SK-N-SH treated with all-trans-retinoic acid at 6 μM for 48 hours (cell line): ENCODE data around the gene ETS1.

Source experiments
- ATAC-seq: fragments of 200-7000 bp; cut with Tn5 transposase; 3 replicates; pipeline ENCODE4 v1.9.1; 2020; ENCODE audit warnings: mild to moderate bottlenecking, moderate library complexity
- ARNTL ChIP-seq: fragments of 450-650 bp; formaldehyde crosslinking; IDR thresholded peaks from 2 replicates; pipeline ENCODE4 v1.5.0; 2020; ENCODE audit warnings: low read depth, mild to moderate bottlenecking, moderate library complexity, borderline replicate concordance
- BACH2 ChIP-seq: fragments of 250-450 bp; sonication (Bioruptor Pico); IDR thresholded peaks from 2 replicates; pipeline ENCODE4 v1.9.0; 2021; ENCODE audit warnings: mild to moderate bottlenecking, borderline replicate concordance
- CSDC2 ChIP-seq: fragments of 250-450 bp; sonication (Bioruptor Pico); IDR thresholded peaks from 2 replicates; pipeline ENCODE4 v1.5.0; 2020; ENCODE audit warnings: mild to moderate bottlenecking, moderate library complexity
- GLIS3 ChIP-seq: fragments of 250-450 bp; sonication (Bioruptor Pico); IDR thresholded peaks from 2 replicates; pipeline ENCODE4 v1.5.0; 2020; ENCODE audit warnings: mild to moderate bottlenecking, moderate library complexity
- ISL1 ChIP-seq: fragments of 250-450 bp; sonication (Bioruptor Pico); IDR thresholded peaks from 2 replicates; pipeline ENCODE4 v2.1.2; 2022; ENCODE audit warnings: mild to moderate bottlenecking, moderate library complexity
- PPARA ChIP-seq: fragments of 250-450 bp; sonication (Bioruptor Pico); IDR thresholded peaks from 2 replicates; pipeline ENCODE4 v1.5.0; 2020; ENCODE audit warnings: mild to moderate bottlenecking, borderline replicate concordance
- RARB ChIP-seq: fragments of 250-450 bp; sonication (Bioruptor Pico); IDR thresholded peaks from 2 replicates; pipeline ENCODE4 v1.8.0; 2021; ENCODE audit warnings: mild to moderate bottlenecking, moderate library complexity
- SNAI2 ChIP-seq: fragments of 250-450 bp; sonication (Bioruptor Pico); IDR thresholded peaks from 2 replicates; pipeline ENCODE4 v1.5.0; 2020; ENCODE audit warnings: mild to moderate bottlenecking, moderate library complexity
- TCF4 ChIP-seq: fragments of 250-450 bp; sonication (Bioruptor Pico); IDR thresholded peaks from 2 replicates; pipeline ENCODE4 v1.8.0; 2021; ENCODE audit warnings: mild to moderate bottlenecking, moderate library complexity, borderline replicate concordance
- TOX ChIP-seq: fragments of 250-450 bp; sonication (Bioruptor Pico); IDR thresholded peaks from 2 replicates; pipeline ENCODE4 v1.8.0; 2021; ENCODE audit warnings: mild to moderate bottlenecking, moderate library complexity, borderline replicate concordance
- ZFP3 ChIP-seq: fragments of 250-450 bp; sonication (Bioruptor Pico); IDR thresholded peaks from 2 replicates; pipeline ENCODE4 v1.5.0; 2020; ENCODE audit warnings: mild to moderate bottlenecking, moderate library complexity
- ZFP30 ChIP-seq: fragments of 450-650 bp; formaldehyde crosslinking; IDR thresholded peaks from 2 replicates; pipeline ENCODE4 v1.5.0; 2022; ENCODE audit warnings: mild to moderate bottlenecking, moderate library complexity
- ZNF565 ChIP-seq: fragments of 450-650 bp; formaldehyde crosslinking; conservative IDR thresholded peaks from 2 replicates; pipeline ENCODE4 v1.5.0; 2020; ENCODE audit warnings: low read depth, mild to moderate bottlenecking, moderate library complexity
- ZNF70 ChIP-seq: fragments of 450-650 bp; formaldehyde crosslinking; IDR thresholded peaks from 2 replicates; pipeline ENCODE4 v1.5.0; 2020; ENCODE audit warnings: mild to moderate bottlenecking, moderate library complexity
- TF ChIP-seq, protein P1 (sequence below): fragments of 250-450 bp; sonication (Bioruptor Pico); IDR thresholded peaks from 2 replicates; pipeline ENCODE4 v1.8.0; 2020; ENCODE audit warnings: mild to moderate bottlenecking, moderate library complexity, borderline replicate concordance
- TF ChIP-seq, protein P2 (sequence below): fragments of 250-450 bp; sonication (Bioruptor Pico); IDR thresholded peaks from 2 replicates; pipeline ENCODE4 v1.5.1; 2020; ENCODE audit warnings: low read depth, mild to moderate bottlenecking, moderate library complexity
- TF ChIP-seq, protein P3 (sequence below): fragments of 250-450 bp; sonication (Bioruptor Pico); IDR thresholded peaks from 2 replicates; pipeline ENCODE4 v1.8.0; 2021; ENCODE audit warnings: low read depth, mild to moderate bottlenecking, moderate library complexity, borderline replicate concordance
- TF ChIP-seq, protein P4 (sequence below): fragments of 250-450 bp; sonication (Bioruptor Pico); IDR thresholded peaks from 2 replicates; pipeline ENCODE4 v1.5.0; 2020; ENCODE audit warnings: mild to moderate bottlenecking, moderate library complexity
- TF ChIP-seq, protein P5 (sequence below): fragments of 250-450 bp; sonication (Bioruptor Pico); IDR thresholded peaks from 2 replicates; pipeline ENCODE4 v1.5.1; 2021; ENCODE audit warnings: mild to moderate bottlenecking, moderate library complexity

ETS1 gene

DNA sequence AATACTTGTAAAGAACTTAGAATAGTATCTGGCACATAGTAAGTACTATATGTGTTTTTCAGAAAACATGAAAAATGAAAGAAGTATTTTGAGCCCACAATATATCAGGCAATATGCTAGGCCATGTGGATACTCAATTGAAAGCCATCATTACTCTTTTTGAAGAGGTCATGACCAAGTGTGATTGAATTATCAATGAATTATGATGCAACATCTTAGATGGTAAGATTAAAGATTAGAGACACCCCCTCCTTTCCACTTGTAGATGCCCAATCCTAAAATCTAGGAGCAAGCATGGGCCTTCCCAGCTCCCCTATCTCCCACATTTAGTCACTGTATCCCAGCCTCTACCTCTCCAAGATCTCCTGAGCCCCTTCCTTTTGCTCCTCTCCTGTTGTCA, 154.4 kb downstream of the ETS1 start:
- no peak for TF ChIP-seq SNAI2 (CRISPR knock-in tag)
- no peak for TF ChIP-seq ISL1
- TF ChIP-seq, protein P1, sequence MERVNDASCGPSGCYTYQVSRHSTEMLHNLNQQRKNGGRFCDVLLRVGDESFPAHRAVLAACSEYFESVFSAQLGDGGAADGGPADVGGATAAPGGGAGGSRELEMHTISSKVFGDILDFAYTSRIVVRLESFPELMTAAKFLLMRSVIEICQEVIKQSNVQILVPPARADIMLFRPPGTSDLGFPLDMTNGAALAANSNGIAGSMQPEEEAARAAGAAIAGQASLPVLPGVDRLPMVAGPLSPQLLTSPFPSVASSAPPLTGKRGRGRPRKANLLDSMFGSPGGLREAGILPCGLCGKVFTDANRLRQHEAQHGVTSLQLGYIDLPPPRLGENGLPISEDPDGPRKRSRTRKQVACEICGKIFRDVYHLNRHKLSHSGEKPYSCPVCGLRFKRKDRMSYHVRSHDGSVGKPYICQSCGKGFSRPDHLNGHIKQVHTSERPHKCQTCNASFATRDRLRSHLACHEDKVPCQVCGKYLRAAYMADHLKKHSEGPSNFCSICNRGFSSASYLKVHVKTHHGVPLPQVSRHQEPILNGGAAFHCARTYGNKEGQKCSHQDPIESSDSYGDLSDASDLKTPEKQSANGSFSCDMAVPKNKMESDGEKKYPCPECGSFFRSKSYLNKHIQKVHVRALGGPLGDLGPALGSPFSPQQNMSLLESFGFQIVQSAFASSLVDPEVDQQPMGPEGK, result no peak
- TF ChIP-seq BACH2 (CRISPR knock-in tag), result no peak
- ATAC-seq, result no peak

DNA sequence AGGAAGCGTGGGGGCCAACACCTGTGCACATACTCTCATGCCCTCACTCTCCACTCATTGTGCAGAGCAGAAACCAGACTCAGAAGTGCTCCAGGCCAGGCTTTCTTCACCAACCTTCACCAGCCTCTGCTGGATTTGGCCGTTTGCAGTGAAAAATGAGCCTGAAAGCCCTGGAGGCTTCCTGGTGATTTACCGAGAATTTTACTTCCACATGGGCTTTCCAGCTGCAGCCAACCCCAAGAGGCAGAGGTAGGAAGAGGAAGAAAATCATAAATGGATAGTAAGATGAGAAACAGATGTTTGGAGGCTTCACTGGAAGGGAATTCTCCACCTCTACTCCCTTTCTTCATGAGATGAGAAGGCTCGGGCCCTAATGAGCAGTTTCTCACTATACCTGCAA, 155.4 kb downstream of the ETS1 start:
- TF ChIP-seq TCF4 (CRISPR knock-in tag) (no peak), ISL1 (no peak)
- no peak for ATAC-seq

DNA sequence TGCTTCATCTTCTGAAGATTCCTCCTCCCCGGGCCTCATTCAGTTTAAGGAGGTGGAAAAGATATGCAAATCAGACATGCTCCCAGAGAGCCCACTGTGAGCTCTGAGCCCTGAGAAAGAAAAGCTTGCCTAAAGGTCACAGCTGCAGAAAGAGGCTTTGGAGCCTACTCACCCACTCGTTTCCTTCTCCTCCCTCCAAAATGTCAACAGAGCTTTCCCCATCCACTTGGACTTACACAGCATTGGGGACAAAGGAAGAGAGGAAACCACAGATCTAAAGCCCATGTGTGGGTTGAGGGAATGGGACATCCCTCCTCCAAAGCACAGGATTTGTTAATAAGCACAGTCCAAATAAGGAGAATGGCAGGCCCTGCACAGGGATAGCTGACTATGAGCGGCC, 158.4 kb downstream of the ETS1 start:
- no peak for TF ChIP-seq ZFP3 (CRISPR knock-in tag)
- TF ChIP-seq, protein P2, sequence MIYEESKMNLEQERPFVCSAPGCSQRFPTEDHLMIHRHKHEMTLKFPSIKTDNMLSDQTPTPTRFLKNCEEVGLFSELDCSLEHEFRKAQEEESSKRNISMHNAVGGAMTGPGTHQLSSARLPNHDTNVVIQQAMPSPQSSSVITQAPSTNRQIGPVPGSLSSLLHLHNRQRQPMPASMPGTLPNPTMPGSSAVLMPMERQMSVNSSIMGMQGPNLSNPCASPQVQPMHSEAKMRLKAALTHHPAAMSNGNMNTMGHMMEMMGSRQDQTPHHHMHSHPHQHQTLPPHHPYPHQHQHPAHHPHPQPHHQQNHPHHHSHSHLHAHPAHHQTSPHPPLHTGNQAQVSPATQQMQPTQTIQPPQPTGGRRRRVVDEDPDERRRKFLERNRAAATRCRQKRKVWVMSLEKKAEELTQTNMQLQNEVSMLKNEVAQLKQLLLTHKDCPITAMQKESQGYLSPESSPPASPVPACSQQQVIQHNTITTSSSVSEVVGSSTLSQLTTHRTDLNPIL (CRISPR knock-in tag), result no peak
- TF ChIP-seq CSDC2 (CRISPR knock-in tag), result no peak
- TF ChIP-seq ZFP30, result no peak
- TF ChIP-seq GLIS3 (CRISPR knock-in tag), result no peak
- no peak for TF ChIP-seq BACH2 (CRISPR knock-in tag)
- TF ChIP-seq SNAI2 (CRISPR knock-in tag), result no peak
- no peak for TF ChIP-seq ARNTL (CRISPR knock-in tag)
- no peak for TF ChIP-seq TCF4 (CRISPR knock-in tag)
- ATAC-seq, result no peak

DNA sequence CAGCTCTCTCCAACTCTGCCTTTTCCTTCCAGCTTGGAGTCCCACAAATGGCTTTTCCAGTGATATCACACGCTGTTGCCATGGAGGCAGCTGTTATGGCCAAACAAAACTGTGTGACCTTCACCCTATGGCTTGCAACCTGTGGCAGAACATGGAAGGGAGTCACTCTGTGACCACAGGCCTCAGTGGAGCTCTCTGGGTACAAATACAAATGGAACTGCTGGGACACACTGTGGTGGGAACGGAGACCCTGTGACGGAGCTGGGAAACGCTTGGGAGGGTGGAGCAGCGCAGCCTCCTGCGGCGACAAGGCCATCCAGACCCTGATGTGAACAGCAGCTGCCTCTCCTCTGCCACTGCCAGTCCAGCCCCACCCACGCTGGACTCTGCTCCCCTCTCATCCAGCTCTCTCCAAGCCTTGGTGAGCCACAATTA, 162.5 kb downstream of the ETS1 start:
- no peak for TF ChIP-seq ZNF565
- peak; percentile 24; the same call in 1 of the 3 replicates for ATAC-seq

DNA sequence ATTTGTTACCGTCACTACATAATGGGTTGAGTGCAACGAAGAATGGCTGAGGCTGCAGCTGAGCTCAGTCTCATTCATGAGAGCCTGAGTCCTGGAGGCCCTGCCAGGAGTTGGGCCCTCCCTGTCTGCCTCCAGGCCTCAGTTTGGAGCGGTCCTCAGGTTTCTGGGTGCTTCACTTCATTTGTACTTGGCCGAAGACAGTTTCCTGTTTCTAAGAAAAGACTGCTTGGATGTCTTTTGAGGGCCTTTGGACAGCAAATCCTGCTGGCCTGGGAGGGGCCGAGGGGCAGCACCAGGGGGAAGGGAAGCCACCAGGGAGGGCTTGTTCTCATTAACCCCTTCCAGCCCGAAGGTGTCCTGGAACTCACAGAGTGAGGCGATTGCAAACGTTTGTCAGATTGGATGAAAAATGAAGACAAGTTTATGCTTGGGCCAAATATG, 163.1 kb downstream of the ETS1 start:
- TF ChIP-seq ISL1 (no peak), ZNF565 (no peak), TCF4 (CRISPR knock-in tag) (no peak), TOX (CRISPR knock-in tag) (no peak), ZNF70 (CRISPR knock-in tag) (no peak), PPARA (no peak), ZFP30 (no peak), RARB (no peak), GLIS3 (CRISPR knock-in tag) (no peak), SNAI2 (CRISPR knock-in tag) (no peak), BACH2 (CRISPR knock-in tag) (no peak), ZFP3 (CRISPR knock-in tag) (no peak)
- TF ChIP-seq, protein P3, sequence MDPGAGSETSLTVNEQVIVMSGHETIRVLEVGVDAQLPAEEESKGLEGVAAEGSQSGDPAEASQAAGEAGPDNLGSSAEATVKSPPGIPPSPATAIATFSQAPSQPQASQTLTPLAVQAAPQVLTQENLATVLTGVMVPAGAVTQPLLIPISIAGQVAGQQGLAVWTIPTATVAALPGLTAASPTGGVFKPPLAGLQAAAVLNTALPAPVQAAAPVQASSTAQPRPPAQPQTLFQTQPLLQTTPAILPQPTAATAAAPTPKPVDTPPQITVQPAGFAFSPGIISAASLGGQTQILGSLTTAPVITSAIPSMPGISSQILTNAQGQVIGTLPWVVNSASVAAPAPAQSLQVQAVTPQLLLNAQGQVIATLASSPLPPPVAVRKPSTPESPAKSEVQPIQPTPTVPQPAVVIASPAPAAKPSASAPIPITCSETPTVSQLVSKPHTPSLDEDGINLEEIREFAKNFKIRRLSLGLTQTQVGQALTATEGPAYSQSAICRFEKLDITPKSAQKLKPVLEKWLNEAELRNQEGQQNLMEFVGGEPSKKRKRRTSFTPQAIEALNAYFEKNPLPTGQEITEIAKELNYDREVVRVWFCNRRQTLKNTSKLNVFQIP (CRISPR knock-in tag), result no peak
- TF ChIP-seq, protein P4, sequence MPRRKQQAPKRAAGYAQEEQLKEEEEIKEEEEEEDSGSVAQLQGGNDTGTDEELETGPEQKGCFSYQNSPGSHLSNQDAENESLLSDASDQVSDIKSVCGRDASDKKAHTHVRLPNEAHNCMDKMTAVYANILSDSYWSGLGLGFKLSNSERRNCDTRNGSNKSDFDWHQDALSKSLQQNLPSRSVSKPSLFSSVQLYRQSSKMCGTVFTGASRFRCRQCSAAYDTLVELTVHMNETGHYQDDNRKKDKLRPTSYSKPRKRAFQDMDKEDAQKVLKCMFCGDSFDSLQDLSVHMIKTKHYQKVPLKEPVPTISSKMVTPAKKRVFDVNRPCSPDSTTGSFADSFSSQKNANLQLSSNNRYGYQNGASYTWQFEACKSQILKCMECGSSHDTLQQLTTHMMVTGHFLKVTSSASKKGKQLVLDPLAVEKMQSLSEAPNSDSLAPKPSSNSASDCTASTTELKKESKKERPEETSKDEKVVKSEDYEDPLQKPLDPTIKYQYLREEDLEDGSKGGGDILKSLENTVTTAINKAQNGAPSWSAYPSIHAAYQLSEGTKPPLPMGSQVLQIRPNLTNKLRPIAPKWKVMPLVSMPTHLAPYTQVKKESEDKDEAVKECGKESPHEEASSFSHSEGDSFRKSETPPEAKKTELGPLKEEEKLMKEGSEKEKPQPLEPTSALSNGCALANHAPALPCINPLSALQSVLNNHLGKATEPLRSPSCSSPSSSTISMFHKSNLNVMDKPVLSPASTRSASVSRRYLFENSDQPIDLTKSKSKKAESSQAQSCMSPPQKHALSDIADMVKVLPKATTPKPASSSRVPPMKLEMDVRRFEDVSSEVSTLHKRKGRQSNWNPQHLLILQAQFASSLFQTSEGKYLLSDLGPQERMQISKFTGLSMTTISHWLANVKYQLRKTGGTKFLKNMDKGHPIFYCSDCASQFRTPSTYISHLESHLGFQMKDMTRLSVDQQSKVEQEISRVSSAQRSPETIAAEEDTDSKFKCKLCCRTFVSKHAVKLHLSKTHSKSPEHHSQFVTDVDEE (CRISPR knock-in tag), result no peak
- TF ChIP-seq, protein P5, sequence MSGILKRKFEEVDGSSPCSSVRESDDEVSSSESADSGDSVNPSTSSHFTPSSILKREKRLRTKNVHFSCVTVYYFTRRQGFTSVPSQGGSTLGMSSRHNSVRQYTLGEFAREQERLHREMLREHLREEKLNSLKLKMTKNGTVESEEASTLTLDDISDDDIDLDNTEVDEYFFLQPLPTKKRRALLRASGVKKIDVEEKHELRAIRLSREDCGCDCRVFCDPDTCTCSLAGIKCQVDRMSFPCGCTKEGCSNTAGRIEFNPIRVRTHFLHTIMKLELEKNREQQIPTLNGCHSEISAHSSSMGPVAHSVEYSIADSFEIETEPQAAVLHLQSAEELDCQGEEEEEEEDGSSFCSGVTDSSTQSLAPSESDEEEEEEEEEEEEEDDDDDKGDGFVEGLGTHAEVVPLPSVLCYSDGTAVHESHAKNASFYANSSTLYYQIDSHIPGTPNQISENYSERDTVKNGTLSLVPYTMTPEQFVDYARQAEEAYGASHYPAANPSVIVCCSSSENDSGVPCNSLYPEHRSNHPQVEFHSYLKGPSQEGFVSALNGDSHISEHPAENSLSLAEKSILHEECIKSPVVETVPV (CRISPR knock-in tag), result no peak
- TF ChIP-seq, protein P2 (CRISPR knock-in tag), result no peak
- 0 out of 3 replicates have a peak, but pooled peaks have one; percentile 9 for ATAC-seq
